K562 (cell line): ENCODE results near the gene STT3A. TPM values are rescaled to one million over a fixed set of nuclear protein-coding genes. Genes with fewer than 3 reads are reported as not detected.

Experiments
- ARID1B ChIP-seq: fragments of 450-650 bp; IDR thresholded peaks from 2 replicates; pipeline ENCODE4 v1.6.1; 2016; ENCODE audit warnings: antibody characterized with exemption, mild to moderate bottlenecking, inconsistent platforms
- HNRNPH1 ChIP-seq: fragments of 200-400 bp; formaldehyde crosslinking; optimal IDR thresholded peaks from 2 replicates; pipeline ENCODE3; 2017; ENCODE audit warnings: low read depth, mild to moderate bottlenecking, low read length, moderate library complexity
- NFYB ChIP-seq: IDR thresholded peaks from 2 replicates; pipeline ENCODE4 v1.6.1; 2011; ENCODE audit warnings: mild to moderate bottlenecking, moderate library complexity; ENCODE audit not compliant: insufficient read length; ENCODE audit errors: extremely low read depth
- ZNF146 ChIP-seq: IDR thresholded peaks from one replicate; pipeline ENCODE4 v1.6.1; 2018; ENCODE audit warnings: missing compliant biosample characterization; ENCODE audit not compliant: unreplicated experiment
- polyA plus RNA-seq, 8 experiments: library from polyadenylated mRNA; depleted of rRNA in 4 of 8; stranded (reverse) in 5 of 8; unstranded in 3 of 8; fragments of >200 nt; fragmentation: Nextera tagmentation in 2 of 8; fragmentation: Illumina TruSeq in 1 of 8; extraction: Ambion mirVana in 2 of 8; extraction: Trizol in 1 of 8; gene quantifications; 2 replicates each; pipeline versions ENCODE4 v1.2.1 to v1.2.3, GENCODE V29; 2011 to 2014; ENCODE audit warnings: inconsistent platforms in 1 of 8, missing spikeins in 1 of 8
- total RNA-seq, 7 experiments: library from RNA; depleted of rRNA in 6 of 7; stranded (reverse); fragments of >200 nt in 6 of 7; fragmentation: Illumina TruSeq in 2 of 7; extraction: Trizol in 2 of 7; gene quantifications; 2 replicates each; pipeline versions ENCODE4 v1.2.1 to v1.2.3, GENCODE V29; 2011 to 2021; ENCODE audit warnings: low replicate concordance in 1 of 7
- TF ChIP-seq, protein P1 (sequence below): IDR thresholded peaks from 2 replicates; pipeline ENCODE4 v1.6.1; 2014; ENCODE audit warnings: antibody characterized with exemption
- TF ChIP-seq, protein P2 (sequence below): fragments of 250-450 bp; sonication (Bioruptor Pico); IDR thresholded peaks from 2 replicates; pipeline ENCODE4 v1.4.0; 2020; ENCODE audit warnings: borderline replicate concordance
- TF ChIP-seq, protein P3 (sequence below): fragments of 250-450 bp; sonication (Bioruptor Pico); IDR thresholded peaks from 2 replicates; pipeline ENCODE4 v1.5.0; 2020; ENCODE audit warnings: mild to moderate bottlenecking
- TF ChIP-seq, protein P4 (sequence below): fragments of 250-450 bp; sonication (Bioruptor Pico); IDR thresholded peaks from 2 replicates; pipeline ENCODE4 v1.6.1; 2021; ENCODE audit warnings: mild to moderate bottlenecking

Gene STT3A
- total and polyA plus RNA-seq, 9 of the 15 experiments (the other 6 are each of a cell fraction or from before 2014, with no cell fraction given) = 70.7 to 330 (median 192) TPM

DNA sequence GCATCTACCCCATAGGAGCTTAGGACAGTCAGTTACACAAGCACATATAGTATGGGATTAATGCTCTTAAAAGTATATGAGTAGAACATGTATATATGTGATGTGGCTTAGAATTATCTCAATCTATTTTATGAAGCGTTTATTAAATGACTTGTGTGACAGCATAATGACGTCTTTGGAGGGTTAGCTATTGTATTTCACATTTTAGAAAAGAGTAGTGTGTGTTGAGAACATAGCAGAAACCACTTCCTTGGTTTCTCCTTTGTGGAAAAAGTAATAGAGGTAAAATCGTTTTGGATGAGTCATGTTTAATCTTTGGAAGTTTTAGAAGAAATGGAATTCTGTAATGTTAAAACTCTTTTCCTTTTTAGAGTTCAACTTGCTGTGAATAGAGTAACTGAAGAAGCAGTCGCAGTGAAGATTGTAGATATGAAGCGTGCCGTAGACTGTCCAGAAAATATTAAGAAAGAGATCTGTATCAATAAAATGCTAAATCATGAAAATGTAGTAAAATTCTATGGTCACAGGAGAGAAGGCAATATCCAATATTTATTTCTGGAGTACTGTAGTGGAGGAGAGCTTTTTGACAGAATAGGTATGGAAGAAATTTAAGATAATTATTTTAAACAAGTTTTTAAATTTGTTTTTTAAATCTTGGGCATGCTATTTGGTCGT, 34.7 kb downstream of the STT3A start (continued):
- TF ChIP-seq, protein P1, sequence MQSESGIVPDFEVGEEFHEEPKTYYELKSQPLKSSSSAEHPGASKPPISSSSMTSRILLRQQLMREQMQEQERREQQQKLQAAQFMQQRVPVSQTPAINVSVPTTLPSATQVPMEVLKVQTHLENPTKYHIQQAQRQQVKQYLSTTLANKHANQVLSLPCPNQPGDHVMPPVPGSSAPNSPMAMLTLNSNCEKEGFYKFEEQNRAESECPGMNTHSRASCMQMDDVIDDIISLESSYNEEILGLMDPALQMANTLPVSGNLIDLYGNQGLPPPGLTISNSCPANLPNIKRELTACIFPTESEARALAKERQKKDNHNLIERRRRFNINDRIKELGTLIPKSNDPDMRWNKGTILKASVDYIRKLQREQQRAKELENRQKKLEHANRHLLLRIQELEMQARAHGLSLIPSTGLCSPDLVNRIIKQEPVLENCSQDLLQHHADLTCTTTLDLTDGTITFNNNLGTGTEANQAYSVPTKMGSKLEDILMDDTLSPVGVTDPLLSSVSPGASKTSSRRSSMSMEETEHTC = no peak
- no peak for TF ChIP-seq ARID1B
- TF ChIP-seq HNRNPH1 = no peak
- TF ChIP-seq, protein P2, sequence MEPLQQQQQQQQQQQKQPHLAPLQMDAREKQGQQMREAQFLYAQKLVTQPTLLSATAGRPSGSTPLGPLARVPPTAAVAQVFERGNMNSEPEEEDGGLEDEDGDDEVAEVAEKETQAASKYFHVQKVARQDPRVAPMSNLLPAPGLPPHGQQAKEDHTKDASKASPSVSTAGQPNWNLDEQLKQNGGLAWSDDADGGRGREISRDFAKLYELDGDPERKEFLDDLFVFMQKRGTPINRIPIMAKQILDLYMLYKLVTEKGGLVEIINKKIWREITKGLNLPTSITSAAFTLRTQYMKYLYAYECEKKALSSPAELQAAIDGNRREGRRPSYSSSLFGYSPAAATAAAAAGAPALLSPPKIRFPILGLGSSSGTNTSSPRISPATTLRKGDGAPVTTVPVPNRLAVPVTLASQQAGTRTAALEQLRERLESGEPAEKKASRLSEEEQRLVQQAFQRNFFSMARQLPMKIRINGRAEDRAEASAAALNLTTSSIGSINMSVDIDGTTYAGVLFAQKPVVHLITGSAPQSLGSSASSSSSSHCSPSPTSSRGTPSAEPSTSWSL (CRISPR knock-in tag) = no peak
- TF ChIP-seq NFYB = no peak
- TF ChIP-seq, protein P3, sequence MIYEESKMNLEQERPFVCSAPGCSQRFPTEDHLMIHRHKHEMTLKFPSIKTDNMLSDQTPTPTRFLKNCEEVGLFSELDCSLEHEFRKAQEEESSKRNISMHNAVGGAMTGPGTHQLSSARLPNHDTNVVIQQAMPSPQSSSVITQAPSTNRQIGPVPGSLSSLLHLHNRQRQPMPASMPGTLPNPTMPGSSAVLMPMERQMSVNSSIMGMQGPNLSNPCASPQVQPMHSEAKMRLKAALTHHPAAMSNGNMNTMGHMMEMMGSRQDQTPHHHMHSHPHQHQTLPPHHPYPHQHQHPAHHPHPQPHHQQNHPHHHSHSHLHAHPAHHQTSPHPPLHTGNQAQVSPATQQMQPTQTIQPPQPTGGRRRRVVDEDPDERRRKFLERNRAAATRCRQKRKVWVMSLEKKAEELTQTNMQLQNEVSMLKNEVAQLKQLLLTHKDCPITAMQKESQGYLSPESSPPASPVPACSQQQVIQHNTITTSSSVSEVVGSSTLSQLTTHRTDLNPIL (CRISPR knock-in tag) = no peak
- no peak for TF ChIP-seq ZNF146 (CRISPR knock-in tag)
- TF ChIP-seq, protein P4, sequence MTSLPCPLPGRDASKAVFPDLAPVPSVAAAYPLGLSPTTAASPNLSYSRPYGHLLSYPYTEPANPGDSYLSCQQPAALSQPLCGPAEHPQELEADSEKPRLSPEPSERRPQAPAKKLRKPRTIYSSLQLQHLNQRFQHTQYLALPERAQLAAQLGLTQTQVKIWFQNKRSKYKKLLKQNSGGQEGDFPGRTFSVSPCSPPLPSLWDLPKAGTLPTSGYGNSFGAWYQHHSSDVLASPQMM (CRISPR knock-in tag) = no peak
